ENCODE results near the gene AATK.

GRCh38 chr17:81123052-81124048 lies 42.7 kb downstream of the AATK start:
- no peak for TF ChIP-seq POLR2AphosphoS5 (IDR thresholded peaks at IDR 0.05; ENCODE audit: insufficient read depth, low read depth, low read length)
- no peak for TF ChIP-seq EZH2 (IDR thresholded peaks at IDR 0.05; ENCODE audit: borderline replicate concordance, low read depth, low read length, severe bottlenecking)
- no peak for TF ChIP-seq CTCF (IDR thresholded peaks at IDR 0.05; ENCODE audit: extremely low read depth in 1 of 2, insufficient read depth in 1 of 2, low read depth in 1 of 2, low read length in 2 of 2)
- TF ChIP-seq POLR2A (IDR thresholded peaks at IDR 0.05; ENCODE audit: low read depth, low read length): no peak
- TF ChIP-seq MYC (IDR thresholded peaks at IDR 0.05; ENCODE audit: low read depth, low read length): no peak

Data from endothelial cell of umbilical vein (primary cell).